Measurements from ENCODE around the gene STRADB. TPM values are rescaled to one million over a fixed set of nuclear protein-coding genes. Genes with fewer than 3 reads are reported as not detected.

The STRADB gene
- total RNA-seq, 1 experiment from 2014 or later, result 40.5 TPM

GRCh38 chr2:201444746-201445465 lies 6.6 kb upstream of the STRADB start:
- H3K9me3 Mint-ChIP-seq, result no peaks in the 10 kb centered on the region
- TF ChIP-seq CTCF (conservative IDR thresholded peaks at IDR 0.05), result no peak

More at GRCh38 chr2:201444746-201445465, 6.6 kb upstream of the STRADB start:
- WGBS (ENCODE audit: extremely low coverage, insufficient read length, low lambda C conversion rate), result no CpG with 5 or more reads among the region's 3 CpGs
- Mint-ChIP-seq H3K4me1 (peaks cover 6% of the 10 kb centered on the region in 2 experiments; a peak in 3 of 4 replicates), H3K36me3 (ENCODE audit: insufficient read depth in 1 of 3, low read depth in 3 of 3) (0 out of 7 replicates have a peak, but pooled peaks cover 0 to 2% (median 0%) of the 10 kb centered on the region in 3 experiments), H3K27me3 (ENCODE audit: low read depth) (no peaks in the 10 kb centered on the region), H3K4me3 (no peak overlapping the region), H3K27ac (no peak overlapping the region)
- no peak overlapping the region for H2BK12ac ChIP-seq (ENCODE audit: insufficient read length, low read depth, low read length)
- H2AK5ac ChIP-seq (ENCODE audit: insufficient read length, low read length), result no peak overlapping the region
- H3T11ph ChIP-seq (ENCODE audit: low read length), result no peak overlapping the region
- H2BK20ac ChIP-seq (ENCODE audit: low read depth, low read length, poor library complexity, severe bottlenecking), result no peak overlapping the region
- no peaks in the 10 kb centered on the region for H3K9me3 ChIP-seq (ENCODE audit: control insufficient read depth, low read depth, low read length)
- no peak overlapping the region for H4K8ac ChIP-seq (replicated peaks; ENCODE audit: insufficient read length, low read depth, low read length)
- no peaks in the 10 kb centered on the region for H3K79me1 ChIP-seq (ENCODE audit: insufficient read depth, low read depth, low read length, poor library complexity, severe bottlenecking)
- H4K20me1 ChIP-seq (ENCODE audit: control insufficient read depth, insufficient read depth, insufficient read length), result no peaks in the 10 kb centered on the region
- H3K23me2 ChIP-seq (ENCODE audit: insufficient read length, low read depth, low read length, poor library complexity, severe bottlenecking), result no peaks in the 10 kb centered on the region
- H3K23ac ChIP-seq (ENCODE audit: insufficient read length, low read depth, low read length), result no peak overlapping the region
- H3K18ac ChIP-seq (ENCODE audit: insufficient read length, low read depth, low read length), result no peak overlapping the region
- H4K5ac ChIP-seq (ENCODE audit: insufficient read length, low read depth, low read length), result no peak overlapping the region
- peaks cover 1% of the 10 kb centered on the region; the same call in 1 of the 2 replicates for H3K79me2 ChIP-seq (ENCODE audit: insufficient read depth, low read length)
- H3K56ac ChIP-seq (ENCODE audit: insufficient read length, low read depth, low read length), result no peak overlapping the region
- no peaks in the 10 kb centered on the region for H3K27me3 ChIP-seq (ENCODE audit: insufficient read depth, low read length)
- H4K91ac ChIP-seq (ENCODE audit: insufficient read length, low read depth, low read length), result no peak overlapping the region
- H2AFZ ChIP-seq (ENCODE audit: low read length), result no peak overlapping the region
- no peak overlapping the region for H3K4me2 ChIP-seq (ENCODE audit: insufficient read depth, insufficient read length, low read length)
- no peak overlapping the region for H3K14ac ChIP-seq (ENCODE audit: insufficient read depth, low read length)
- H3K9ac ChIP-seq (ENCODE audit: extremely low read depth, insufficient read length, low read length), result no peak overlapping the region
- no peak overlapping the region for H2BK5ac ChIP-seq (ENCODE audit: insufficient read length, low read length)
- H2BK120ac ChIP-seq (ENCODE audit: low read depth, low read length, poor library complexity, severe bottlenecking), result no peak overlapping the region
- no peak for DNase-seq
- H3K4ac ChIP-seq (ENCODE audit: low read depth, low read length), result no peak overlapping the region
- no peak overlapping the region for H3K27ac ChIP-seq (ENCODE audit: insufficient read length, low read depth, low read length)
- no peak overlapping the region for H2BK15ac ChIP-seq (ENCODE audit: low read depth, low read length)
- H3K4me1 ChIP-seq (ENCODE audit: insufficient read depth, low read length), result no peaks in the 10 kb centered on the region

All from H9 (cell line).